ENCODE results near the gene TGFBR3L. TPM values are rescaled to one million over a fixed set of nuclear protein-coding genes. Genes with fewer than 3 reads are reported as not detected.

Gene TGFBR3L
- 23.7 TPM for polyA plus RNA-seq (2012; ENCODE audit: insufficient read depth, insufficient read length)

DNA sequence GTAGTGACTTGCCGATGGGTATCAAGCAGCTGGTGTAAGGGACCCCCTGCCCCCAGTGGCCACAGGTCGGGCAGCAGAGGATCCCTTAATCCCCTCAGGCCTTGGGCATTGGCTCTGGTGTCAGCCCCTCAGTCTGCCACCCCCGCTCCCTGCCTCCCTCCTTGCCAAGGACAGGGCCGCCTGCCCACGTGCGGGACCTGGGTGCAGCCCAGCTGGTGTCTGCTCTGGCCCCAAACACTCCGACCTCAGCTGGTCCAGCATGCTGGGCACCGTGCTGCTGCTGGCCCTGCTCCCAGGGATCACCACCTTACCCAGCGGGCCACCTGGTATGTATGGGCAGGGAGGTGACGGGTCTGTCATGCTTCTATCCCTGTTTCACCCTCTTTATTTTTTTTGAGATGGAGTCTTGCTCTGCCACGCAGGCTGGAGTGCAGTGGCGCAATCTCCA lies at the start of gene TGFBR3L:
Gene TGFBR3L (plus strand): TSS at position 233 of the 448 bp plus-strand sequence.
- H3K4me3 ChIP-seq (ENCODE audit: low read length): peak within 1 kb of the TSS; percentile 54
- DNase-seq (ENCODE audit: low read depth, low spot score): no peak

DNA sequence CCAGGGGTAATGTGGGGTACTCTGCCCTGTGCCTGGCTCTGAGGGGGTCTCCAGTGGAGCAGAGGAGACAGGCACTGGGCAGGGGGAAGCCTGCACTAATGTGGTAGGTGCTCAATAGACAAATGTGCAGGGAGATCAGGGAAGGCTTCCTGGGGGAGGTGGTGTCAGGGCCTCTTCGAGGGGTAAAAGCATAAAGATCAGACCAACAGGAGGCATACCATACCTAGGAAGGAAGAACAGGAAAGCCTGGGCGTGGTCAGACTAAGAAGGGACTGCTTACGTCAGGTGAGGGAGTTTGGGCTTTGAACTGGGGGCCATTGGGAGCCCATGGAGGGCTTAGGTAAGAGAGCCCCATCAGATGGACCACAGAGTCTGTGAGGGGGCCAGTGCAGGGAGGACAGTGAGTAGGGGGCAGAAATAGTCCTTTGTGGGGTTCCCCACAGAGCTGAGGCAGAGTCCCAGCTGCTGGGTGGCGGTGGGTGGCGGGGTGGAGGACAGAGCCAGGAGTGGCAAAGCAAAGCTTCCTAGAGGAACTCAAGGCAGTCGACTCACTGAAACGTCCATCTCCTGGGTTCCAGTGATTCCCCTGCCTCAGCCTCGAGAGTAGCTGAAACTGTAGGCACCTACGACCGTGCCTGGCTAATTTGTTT lies 49.2 kb upstream of the TGFBR3L start:
- no peak for DNase-seq (ENCODE audit: low read depth, low spot score)
- no peak overlapping the region for H3K4me3 ChIP-seq (ENCODE audit: low read length)

DNA sequence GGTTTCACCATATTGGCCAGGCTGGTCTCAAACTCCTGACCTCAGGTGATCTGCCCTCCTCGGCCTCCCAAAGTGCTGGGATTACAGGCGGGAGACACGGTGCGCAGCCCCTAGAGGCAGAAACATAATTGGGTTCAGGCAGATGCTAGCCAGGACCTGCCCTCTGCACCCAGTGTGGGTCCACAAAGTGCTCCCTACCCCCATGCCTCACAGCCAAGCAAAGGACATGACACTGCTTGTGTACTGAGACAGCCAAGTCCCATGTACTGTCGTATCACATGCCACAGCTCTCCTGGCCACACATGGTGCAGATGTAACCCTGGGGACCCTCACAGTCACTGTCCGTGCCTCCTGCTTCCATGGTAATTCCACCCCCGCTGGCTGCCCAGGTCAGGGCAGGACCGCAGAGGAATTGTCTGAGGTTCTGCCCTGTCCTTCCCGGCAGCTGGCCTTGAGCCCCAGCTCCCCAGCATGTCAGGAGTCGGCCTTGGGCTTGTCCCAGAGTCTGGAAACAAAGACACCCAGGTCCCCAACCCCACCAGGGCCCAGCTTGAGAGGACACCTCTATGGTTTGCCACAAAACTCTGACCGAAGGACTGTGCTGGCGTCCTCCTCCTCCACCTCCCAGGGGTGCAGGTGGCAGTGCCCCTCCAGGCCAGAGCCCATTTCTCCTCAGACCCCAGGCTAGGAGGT lies 48.1 kb upstream of the TGFBR3L start:
- H3K4me3 ChIP-seq (ENCODE audit: low read length): no peak overlapping the region
- DNase-seq (ENCODE audit: low read depth, low spot score): no peak

DNA sequence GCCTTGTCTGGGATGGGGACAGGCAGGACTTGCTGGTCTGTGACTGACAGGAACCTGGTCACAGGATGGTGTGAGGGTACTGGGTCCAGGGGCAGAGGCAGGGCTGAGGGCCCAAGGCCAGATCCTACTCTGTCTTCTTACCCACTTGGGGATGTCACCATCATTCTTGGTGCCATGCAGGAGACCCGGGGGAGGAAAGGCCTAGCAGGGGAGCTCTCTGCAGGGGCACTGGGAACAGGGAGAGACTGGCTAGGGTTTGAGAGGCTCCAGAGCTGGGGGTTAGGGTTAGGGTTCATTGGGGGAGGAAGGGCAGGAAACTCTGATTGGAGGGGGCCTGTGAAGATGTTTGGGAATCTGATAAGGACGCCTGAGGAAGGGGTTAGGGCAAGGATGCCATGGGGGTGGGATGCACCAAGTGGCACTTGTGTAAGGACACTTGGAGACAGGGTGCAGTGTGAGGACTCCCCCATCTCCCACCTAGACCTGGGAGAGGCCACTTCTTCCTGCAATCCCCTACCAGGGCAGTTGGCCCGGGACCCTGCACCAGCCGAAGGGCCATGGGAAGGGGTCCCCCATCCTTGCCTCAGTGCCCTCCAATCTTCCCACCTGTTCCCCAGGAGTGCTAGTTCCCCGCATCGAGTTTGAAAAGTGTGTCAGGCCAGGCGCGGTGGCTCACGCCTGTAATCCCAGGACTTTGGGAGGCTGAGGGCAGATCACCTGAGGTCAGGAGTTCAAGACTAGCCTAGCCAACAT lies 47.4 kb upstream of the TGFBR3L start:
- H3K4me3 ChIP-seq (ENCODE audit: low read length): no peak overlapping the region
- DNase-seq (ENCODE audit: low read depth, low spot score): no peak

DNA sequence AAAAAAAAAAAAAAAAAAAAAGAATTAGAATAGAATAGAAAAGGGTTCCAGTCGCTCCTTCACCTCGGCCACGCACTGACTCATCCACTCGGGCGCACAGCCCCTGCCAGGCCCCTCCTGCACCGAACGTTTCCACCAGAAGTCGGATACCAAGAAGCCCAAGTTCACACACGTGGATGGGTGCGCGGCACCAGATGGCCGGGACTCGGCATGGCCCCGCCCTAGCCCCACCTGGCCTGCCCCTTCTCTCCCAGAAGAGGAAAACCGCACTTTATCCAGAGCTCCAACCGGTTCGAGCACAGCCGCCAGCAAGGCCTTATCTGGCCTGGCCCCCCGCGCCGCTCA lies 46.3 kb upstream of the TGFBR3L start:
- no peak for DNase-seq (ENCODE audit: low read depth, low spot score)

DNA sequence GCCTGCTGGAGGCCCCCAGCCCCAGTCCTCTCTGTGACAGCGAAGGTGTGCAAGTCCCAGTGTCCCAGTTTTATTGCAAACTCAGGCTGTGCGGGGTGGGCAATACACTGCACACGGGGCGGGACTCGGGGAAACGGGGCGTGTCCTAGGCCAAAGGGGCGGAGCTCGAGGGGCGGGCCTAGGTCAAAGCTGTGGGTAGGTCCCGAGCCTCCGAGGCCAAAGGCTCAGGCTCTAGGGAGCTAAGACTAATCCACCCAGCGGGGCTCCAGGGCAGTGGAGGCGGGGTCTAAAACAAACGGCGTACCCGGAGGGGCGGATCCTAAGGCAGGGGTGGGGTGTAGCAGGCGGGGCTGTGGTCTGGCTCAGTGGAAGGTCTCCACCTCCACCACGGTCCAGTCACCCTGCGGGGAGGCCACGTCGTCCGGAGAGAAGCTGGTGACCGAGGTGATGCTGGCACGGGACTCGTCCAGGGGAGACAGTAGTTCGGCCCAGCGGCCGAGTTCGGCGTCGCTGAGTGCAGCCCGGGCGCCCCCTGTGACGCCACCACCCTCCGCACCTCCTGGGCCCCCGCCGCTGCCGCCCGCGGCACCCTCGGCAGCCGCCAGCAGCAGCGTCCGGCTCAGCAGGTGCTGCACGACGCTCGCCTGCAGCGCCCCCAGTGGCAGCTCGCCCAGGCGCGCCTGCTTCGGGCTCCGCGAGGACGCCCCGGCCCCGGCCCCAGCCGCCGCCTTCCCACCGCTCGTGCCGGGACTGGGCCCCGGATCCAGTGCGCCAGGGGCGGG lies 45.8 kb upstream of the TGFBR3L start:
- H3K4me3 ChIP-seq (ENCODE audit: low read length): peak overlapping the region; percentile 51
- peak; percentile 76 for DNase-seq (ENCODE audit: low read depth, low spot score)

More for the DNA sequence above, 46.3 kb upstream of the TGFBR3L start:
- no peak overlapping the region for H3K4me3 ChIP-seq (ENCODE audit: low read length)

DNA sequence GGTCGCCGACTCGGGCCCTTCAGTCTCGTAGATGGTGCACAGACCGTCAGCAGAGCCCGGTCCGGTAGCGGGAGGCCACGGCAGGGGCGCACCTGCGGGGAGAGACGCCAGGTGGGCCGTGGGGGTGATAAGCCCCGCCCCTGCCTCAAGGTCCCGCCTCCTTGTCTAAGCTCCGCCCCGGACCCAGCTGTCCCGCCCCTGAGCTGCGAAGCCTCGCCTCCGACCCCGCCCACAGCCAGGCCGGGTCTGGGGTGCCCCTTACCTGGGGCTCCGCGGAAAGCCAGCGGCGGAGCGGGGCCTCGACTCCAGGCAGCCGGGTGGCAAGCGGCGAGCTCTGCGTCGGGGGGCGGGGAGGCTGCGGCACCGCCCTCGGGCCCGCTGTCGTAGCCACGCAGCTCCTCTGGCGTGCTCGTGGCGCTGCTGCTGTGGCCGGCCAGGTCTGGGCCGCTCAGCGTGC lies 45.1 kb upstream of the TGFBR3L start:
- peak overlapping the region; percentile 37 for H3K4me3 ChIP-seq (ENCODE audit: low read length)
- DNase-seq (ENCODE audit: low read depth, low spot score): no peak

DNA sequence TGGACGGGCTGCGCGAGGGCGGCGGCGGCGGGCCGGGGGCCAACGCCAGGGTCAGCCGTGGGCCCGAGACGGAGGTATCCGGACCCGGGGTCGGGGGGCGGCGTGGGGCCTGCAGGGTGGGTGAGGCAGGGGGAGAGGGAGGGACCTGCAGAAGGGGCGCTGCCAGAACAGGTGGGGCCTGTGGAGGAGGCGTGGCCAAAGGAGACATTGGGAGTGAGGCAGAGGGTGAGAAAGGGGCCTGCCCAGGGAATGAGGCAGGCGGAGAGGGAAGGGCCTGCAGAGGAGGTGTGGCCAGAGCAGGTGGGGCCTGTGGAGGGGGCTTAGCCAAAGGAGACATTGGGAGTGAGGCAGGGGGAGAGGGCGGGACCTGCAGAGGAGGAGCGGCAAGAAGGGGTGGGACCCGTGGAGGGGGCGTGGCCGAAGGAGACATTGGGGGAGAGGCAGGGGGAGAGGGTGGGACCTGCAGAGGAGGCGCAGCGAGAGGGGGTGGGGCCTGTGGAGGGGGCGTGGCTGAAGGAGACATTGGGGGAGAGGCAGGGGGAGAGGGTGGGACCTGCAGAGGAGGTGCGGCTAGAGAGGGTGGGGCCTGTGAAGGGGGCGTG lies 44.6 kb upstream of the TGFBR3L start:
- peak; percentile 82 for DNase-seq (ENCODE audit: low read depth, low spot score)
- H3K4me3 ChIP-seq (ENCODE audit: low read length): no peak overlapping the region

DNA sequence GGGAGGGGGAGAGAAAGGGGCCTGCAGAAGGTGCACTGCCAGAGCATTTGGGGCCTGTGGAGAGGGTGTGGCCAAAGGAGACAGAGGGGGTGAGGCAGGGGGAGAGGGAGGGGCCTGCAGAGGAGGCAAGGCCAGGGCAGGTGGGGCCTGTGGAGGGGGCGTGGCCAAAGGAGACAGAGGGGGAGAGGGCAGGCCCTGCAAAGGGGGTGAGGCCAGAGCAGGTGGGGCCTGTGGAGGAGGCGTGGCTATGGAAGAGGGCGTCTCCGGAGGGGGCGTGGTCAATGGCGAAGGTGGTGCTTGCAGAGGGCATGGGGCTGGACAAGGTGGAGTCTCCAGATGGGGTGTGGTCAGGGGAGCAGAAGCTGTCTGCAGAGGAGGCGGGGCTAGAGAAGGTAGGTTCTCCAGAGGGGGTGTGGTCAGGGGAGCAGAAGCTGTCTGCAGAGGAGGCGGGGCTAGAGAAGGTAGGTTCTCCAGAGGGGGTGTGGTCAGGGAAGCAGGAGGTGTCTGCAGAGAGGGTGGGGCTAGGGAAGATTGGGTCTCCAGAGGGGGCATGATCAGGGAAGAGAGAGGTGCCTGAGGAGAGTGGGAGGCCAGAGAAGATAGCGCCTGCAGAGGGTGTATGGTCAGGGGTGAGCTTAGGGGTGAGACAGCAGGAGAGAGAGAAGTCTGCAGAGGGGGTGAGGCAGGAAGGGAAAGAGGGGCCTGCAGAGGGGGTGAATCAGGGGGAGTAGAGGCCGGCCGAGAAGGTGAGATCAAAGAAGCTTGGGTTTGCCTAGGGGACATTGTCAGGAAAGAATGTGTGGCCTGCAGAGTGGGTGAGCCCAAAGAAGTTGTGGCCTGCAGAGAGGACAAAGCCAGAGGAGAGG lies 43.8 kb upstream of the TGFBR3L start:
- DNase-seq (ENCODE audit: low read depth, low spot score): peak; percentile 86
- no peak overlapping the region for H3K4me3 ChIP-seq (ENCODE audit: low read length)

DNA sequence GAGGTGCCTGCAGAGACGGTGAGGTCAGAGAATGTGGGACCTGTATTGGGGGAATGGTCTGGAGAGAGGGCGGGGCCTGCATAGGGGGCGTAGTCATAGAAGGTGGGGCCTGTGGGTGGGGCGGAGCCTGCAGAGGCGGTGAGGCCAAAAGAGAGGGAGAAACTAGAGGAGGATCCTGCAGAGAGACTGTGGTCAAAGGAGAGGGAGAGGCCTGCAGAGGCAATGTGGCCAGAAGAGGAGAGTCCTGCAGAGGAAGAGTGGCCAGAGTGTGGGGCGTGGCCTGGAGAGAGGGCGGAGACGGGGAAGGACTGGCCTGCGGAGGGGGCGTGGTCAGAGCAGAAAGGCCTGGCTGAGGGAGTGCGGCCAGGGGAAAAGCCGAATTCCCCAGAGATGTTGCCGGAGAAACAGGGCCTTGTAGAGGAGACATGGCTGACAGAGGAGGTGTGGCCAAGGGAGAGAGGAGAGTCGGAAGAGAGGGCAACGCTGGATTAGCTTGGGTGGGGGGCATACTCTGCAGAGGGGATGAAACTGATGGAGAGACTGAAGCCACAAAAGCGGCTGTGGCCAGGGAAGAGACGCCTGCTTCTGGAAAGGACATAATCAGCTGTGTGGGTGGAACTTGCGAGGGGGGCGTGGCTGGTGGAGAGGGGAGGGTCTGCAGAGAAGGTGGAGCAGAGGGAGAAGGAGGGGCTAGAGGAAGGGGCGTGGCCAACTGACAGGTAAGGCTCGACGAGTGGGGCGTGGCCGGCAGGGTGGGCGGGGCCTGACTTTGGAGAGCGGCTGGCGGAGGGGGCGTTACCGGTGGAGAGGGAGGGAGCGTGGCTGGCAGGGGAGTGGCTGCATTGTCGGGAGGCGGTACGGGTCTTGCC lies 43.0 kb upstream of the TGFBR3L start:
- no peak overlapping the region for H3K4me3 ChIP-seq (ENCODE audit: low read length)
- peak; percentile 68 for DNase-seq (ENCODE audit: low read depth, low spot score)

DNA sequence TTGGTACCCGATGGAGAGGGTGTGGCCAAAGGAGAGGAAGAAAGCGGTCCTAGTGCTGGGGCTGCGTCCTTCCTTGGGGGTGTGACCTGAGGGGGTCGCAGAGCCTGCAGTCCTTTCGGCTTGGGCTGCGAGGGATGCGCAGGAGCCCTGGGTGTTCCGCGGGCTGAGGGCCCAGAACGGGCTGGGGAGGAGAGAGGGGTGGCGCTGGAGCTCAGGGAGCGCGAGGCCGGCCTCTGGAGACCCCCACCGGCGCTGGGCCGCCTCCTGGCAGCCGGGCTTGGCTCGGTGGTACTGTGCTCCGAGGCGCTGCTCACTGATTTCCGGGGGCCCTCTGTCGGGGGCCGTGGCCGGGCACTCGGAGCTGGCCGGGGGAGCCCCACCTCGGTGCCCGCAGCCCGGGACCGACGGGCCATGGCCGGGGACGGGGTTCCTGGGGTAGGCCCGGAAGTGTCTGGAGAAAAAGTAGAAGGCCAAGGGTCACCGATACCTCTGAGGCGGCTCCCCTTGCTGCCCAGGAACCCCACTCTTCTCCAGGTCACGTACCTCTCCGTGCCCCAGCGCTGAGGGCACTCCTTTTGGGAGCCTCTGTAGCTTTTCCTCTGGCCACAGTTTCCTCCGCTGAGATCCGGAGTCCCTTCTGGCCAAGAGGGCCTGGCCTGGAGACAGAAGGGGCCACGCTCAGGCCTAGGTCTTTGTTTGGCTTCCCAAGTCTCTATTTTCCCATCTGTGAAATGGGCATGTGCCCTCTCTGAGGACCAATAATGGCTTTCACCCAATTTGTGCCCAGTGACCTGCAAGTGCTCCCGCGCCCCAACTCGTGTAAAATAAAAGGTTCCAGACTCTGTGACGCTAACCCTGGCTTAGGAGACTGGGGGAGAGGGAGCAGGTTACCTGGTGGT lies 42.1 kb upstream of the TGFBR3L start:
- no peak for DNase-seq (ENCODE audit: low read depth, low spot score)
- H3K4me3 ChIP-seq (ENCODE audit: low read length): no peak overlapping the region

DNA sequence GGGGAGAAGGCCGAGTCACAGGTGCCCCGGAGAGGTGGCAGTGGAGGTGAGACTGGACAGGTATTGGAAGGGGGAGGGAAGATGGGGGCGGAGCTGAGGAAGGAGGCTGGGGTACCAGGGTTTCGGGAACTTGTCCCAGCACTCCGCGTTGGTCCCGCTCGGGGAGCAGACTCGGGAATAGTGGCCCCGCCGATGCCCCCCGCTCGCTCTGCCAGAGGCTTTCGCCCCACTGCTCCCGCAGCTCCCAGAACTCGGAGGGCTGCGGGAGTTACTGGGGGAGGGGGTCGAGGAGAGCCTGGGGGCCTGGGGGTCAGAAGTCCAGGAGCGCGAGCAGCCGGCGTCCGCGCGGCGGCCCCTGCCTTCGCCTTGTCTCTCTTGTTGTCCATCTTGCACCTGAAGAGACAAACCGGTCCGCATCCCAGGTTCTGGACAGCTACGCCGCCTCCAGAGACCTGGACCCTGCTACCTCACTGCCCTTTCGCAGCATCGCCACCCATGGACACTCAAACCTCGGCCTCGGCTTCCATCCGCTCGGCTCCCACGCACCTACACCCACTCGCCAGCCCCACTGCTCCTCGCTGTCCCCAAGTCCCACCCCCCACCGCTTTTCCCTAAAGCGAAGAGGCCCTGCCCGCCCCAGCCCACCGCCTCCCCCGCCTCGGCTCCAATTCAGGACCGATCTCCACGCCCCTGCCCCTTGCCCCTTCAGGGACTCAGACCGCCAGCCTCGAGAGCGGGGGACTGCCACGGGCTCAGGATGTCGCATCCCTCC lies 41.1 kb upstream of the TGFBR3L start:
- DNase-seq (ENCODE audit: low read depth, low spot score): no peak
- peak overlapping the region; percentile 48 for H3K4me3 ChIP-seq (ENCODE audit: low read length)

DNA sequence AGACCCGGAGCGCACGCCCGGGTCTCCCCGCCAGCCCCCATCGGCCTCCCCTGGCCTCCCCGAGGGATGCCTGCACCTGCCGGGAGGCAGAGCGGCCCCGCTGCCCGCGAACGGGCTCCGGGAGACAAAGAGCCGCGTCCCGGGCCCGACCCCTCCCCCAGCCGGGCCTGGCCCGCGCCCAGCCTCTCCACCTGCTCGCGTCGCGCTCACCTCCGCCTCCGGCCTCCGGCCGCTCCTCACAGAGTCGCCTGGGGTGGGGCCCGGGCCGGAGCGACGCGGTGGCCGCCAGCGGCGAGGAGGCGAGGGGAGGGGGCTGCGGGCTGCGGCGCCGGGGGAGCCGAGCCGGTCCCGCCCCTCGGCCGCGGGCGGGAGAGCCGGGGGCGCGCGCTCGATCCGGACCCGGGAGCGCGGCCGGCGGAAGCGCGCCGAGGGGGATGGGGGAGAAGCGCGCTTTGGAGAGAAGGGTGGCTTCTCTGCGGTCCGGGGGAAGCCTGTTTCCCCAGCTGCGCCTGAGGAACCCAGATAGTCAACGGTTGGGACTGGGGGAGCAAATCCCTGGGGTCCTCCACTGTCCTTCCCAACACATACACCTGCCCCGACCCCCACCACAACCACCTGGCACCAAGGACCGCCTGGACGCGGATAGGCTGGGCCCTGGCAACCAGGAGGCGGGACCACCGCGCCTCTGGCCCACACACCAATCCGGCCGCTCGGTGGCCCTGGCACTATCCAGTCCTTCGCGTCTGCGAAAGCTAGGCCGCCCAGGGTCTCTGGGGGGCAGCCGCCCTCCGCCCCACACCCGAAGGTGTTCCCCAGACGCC lies 40.3 kb upstream of the TGFBR3L start, which contains the start of gene PRR36:
Gene PRR36 (minus strand): TSS at position 315 of the 821 bp plus-strand sequence. CDS start 701 bp downstream, outside the sequence.
- H3K4me3 ChIP-seq (ENCODE audit: low read length): peak within 1 kb of the TSS; percentile 52
- DNase-seq (ENCODE audit: low read depth, low spot score): no peak

DNA sequence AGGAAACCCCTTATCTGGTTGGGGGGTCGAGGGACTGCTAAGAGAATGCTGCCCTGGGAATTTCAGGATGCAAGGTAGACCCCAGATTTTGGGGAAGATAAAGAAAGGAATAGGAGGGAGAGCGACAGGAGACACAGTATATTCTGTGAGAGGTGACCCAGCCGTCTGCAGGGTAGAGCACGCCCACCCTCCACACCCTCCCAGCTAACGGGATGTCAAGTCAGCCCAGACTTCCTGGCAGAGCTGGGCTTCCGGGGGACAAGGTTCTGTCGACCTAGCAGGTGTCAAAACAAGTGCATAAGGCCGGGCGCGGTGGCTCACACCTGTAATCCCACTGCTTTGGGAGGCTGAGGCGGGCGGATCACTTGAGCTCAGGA lies 39.7 kb upstream of the TGFBR3L start:
- peak overlapping the region; percentile 52; the same call in 1 of the 2 replicates for H3K4me3 ChIP-seq (ENCODE audit: low read length)

More for the DNA sequence above, 39.7 kb upstream of the TGFBR3L start:
- DNase-seq (ENCODE audit: low read depth, low spot score): no peak

All from Jurkat, Clone E6-1 (cell line).